HCT116 (cell line): ENCODE results near the gene PLCB3. TPM values are rescaled to one million over a fixed set of nuclear protein-coding genes. Genes with fewer than 3 reads are reported as not detected.

Experiments
- ATAC-seq: fragments of 200-7000 bp; cut with Tn5 transposase; 2 replicates; pipeline ENCODE4 v1.9.1; 2020; ENCODE audit warnings: mild to moderate bottlenecking, moderate library complexity
- BruUV-seq: library from RNA; stranded (reverse); fragments of 400-500 nt; replicated peaks from 2 replicates; lab custom pipeline; 2021; lab: Mats Ljungman, UMichigan
- CTCF ChIA-PET: fragments of 300-600 bp; sonication (Branson Sonifier 250); formaldehyde crosslinking; loops from one replicate; lab custom pipeline; 2021; ENCODE audit warnings: antibody characterized with exemption; lab: Charles Lee
- POLR2A ChIA-PET: fragments of 300-600, 350-600 bp; sonication (Branson Sonifier 250); formaldehyde crosslinking; loops from one replicate; lab custom pipeline; 2021; ENCODE audit warnings: antibody characterized with exemption; lab: Charles Lee
- RAD21 ChIA-PET, 2 experiments: fragments of 300-600 bp; sonication (Branson Sonifier 250); formaldehyde crosslinking; loops; one replicate each; lab custom pipeline; 2023; ENCODE audit warnings: low total read pairs in 2 of 2; ENCODE audit not compliant: uncharacterized antibody in 2 of 2, unreplicated experiment in 2 of 2, low non-redundant PET in 1 of 2; lab: Charles Lee
- DNase-seq: peaks from one replicate; pipeline ENCODE4 v3.0.0-alpha.2; 2010; ENCODE audit warnings: low read depth, low spot score
- H2AFZ ChIP-seq: fragments of 200-600 bp; shearing (Covaris generic), sonication (generic); 2 replicates; pipeline ENCODE4 v1.6.1; 2017; ENCODE audit warnings: low read depth, mixed run types, mixed read lengths, antibody characterized with exemption, low read length; ENCODE audit not compliant: poor library complexity, severe bottlenecking
- H3K27ac ChIP-seq: 2 replicates; pipeline ENCODE4 v1.5.1; 2012; ENCODE audit warnings: low read depth, low read length
- H3K27me3 ChIP-seq: fragments of 200-600 bp; sonication (generic); 2 replicates; pipeline ENCODE4 v1.6.1; 2016; ENCODE audit warnings: mixed run types, low read length, mixed read lengths; ENCODE audit not compliant: insufficient read depth
- H3K36me3 ChIP-seq, 2 experiments: fragments of 200-500 bp in 1 of 2; fragments of 200-600 bp in 1 of 2; sonication (Bioruptor generic) in 1 of 2; sonication (generic) in 1 of 2; 2 replicates each; pipeline versions ENCODE4 v1.5.1 to v1.6.1; 2014 to 2016; ENCODE audit warnings: low read length in 2 of 2, inconsistent platforms in 1 of 2, mixed read lengths in 1 of 2, mixed run types in 1 of 2; ENCODE audit not compliant: insufficient read depth in 2 of 2, control insufficient read depth in 1 of 2
- H3K4me1 ChIP-seq, 2 experiments: fragments of 200-600 bp in 1 of 2; sonication (generic) in 1 of 2; 2 replicates each; pipeline versions ENCODE4 v1.5.1 to v1.6.1; 2012 to 2017; ENCODE audit warnings: low read length in 2 of 2, inconsistent platforms in 1 of 2, mild to moderate bottlenecking in 1 of 2, mixed read lengths in 1 of 2, mixed run types in 1 of 2, moderate library complexity in 1 of 2; ENCODE audit not compliant: insufficient read depth in 2 of 2, control insufficient read depth in 1 of 2
- H3K4me2 ChIP-seq: fragments of 200-600 bp; sonication (generic); 2 replicates; pipeline ENCODE4 v1.6.1; 2017; ENCODE audit warnings: mixed run types, low read length, mixed read lengths
- H3K4me3 ChIP-seq, 2 experiments: fragments of 200-600 bp in 1 of 2; sonication (generic) in 1 of 2; replicated peaks in 1 of 2; 2 replicates each; pipeline ENCODE4 v1.5.1; 2011 to 2016; ENCODE audit warnings: low read length in 2 of 2, control low read depth in 1 of 2, low read depth in 1 of 2, mild to moderate bottlenecking in 1 of 2, mixed read lengths in 1 of 2, mixed run types in 1 of 2
- H3K79me2 ChIP-seq: fragments of 200-600 bp; sonication (generic); 2 replicates; pipeline ENCODE4 v1.6.1; 2017; ENCODE audit warnings: mild to moderate bottlenecking, mixed run types, low read length, moderate library complexity, mixed read lengths; ENCODE audit not compliant: insufficient read depth
- H3K9ac ChIP-seq: fragments of 200-600 bp; sonication (generic); 2 replicates; pipeline ENCODE4 v1.6.1; 2016; ENCODE audit warnings: low read length, mixed read lengths
- H3K9me2 ChIP-seq: fragments of 200-600 bp; sonication (generic), shearing (Covaris generic); 2 replicates; pipeline ENCODE4 v1.6.1; 2017; ENCODE audit warnings: mixed run types, mild to moderate bottlenecking, moderate library complexity; ENCODE audit not compliant: insufficient read depth
- H3K9me3 ChIP-seq, 2 experiments: fragments of 200-500 bp in 1 of 2; fragments of 200-600 bp in 1 of 2; sonication (Bioruptor generic) in 1 of 2; sonication (generic) in 1 of 2; 2 replicates each; pipeline ENCODE4 v1.6.1; 2014 to 2017; ENCODE audit warnings: low read length in 2 of 2, mixed read lengths in 2 of 2, inconsistent platforms in 1 of 2, low read depth in 1 of 2, mild to moderate bottlenecking in 1 of 2, mixed run types in 1 of 2, moderate library complexity in 1 of 2; ENCODE audit not compliant: control insufficient read depth in 1 of 2, insufficient read depth in 1 of 2
- H4K20me1 ChIP-seq: fragments of 200-600 bp; sonication (generic), shearing (Covaris generic); 2 replicates; pipeline ENCODE4 v1.6.1; 2017; ENCODE audit warnings: mixed run types, mild to moderate bottlenecking, moderate library complexity; ENCODE audit not compliant: insufficient read depth
- ATF3 ChIP-seq: IDR thresholded peaks from 2 replicates; pipeline ENCODE4 v1.6.1; 2012
- CEBPB ChIP-seq: IDR thresholded peaks from 2 replicates; pipeline ENCODE4 v1.6.1; 2012; ENCODE audit warnings: low read depth
- EGR1 ChIP-seq: IDR thresholded peaks from 2 replicates; pipeline ENCODE4 v1.6.1; 2012; ENCODE audit warnings: low read depth
- ELF1 ChIP-seq: IDR thresholded peaks from 2 replicates; pipeline ENCODE4 v1.6.1; 2012; ENCODE audit warnings: low read depth, borderline replicate concordance
- EZH2phosphoT487 ChIP-seq: fragments of 200-600 bp; IDR thresholded peaks from 2 replicates; pipeline ENCODE4 v1.6.1; 2018; ENCODE audit warnings: antibody characterized with exemption, borderline replicate concordance
- FOSL1 ChIP-seq: IDR thresholded peaks from 2 replicates; pipeline ENCODE4 v1.6.1; 2012; ENCODE audit warnings: low read depth
- SIN3A ChIP-seq: IDR thresholded peaks from 2 replicates; pipeline ENCODE4 v1.6.1; 2012; ENCODE audit warnings: low read depth
- SP1 ChIP-seq: IDR thresholded peaks from 2 replicates; pipeline ENCODE4 v1.6.1; 2012; ENCODE audit warnings: low read depth
- ZBTB33 ChIP-seq: IDR thresholded peaks from 2 replicates; pipeline ENCODE4 v1.6.1; 2011; ENCODE audit warnings: mild to moderate bottlenecking, low read length, moderate library complexity; ENCODE audit not compliant: insufficient replicate concordance; ENCODE audit errors: extremely low read depth
- ZFX ChIP-seq: fragments of 450-650 bp; IDR thresholded peaks from 2 replicates; pipeline ENCODE4 v1.6.1; 2017
- intact Hi-C: fragments of 100-400 bp; cut with micrococcal nuclease; formaldehyde crosslinking; loops from 2 replicates; pipeline ENCODE4 v1.10.0; 2022
- total RNA-seq: library from RNA; stranded (reverse); gene quantifications from one replicate; pipeline ENCODE4 v1.2.1, GENCODE V29; 2021; ENCODE audit not compliant: unreplicated experiment

The PLCB3 gene
- total RNA-seq, 1 experiment from 2014 or later: 106 TPM

- Histone ChIP-seq H3K4me2 (peak overlapping the region; percentile 85; the same call in 1 of the 2 replicates), H3K79me2 (peaks cover 11% of the 10 kb centered on the region), H3K4me3 (no peak overlapping the region), H3K36me3 (0 out of 4 replicates have a peak, but pooled peaks cover 0 to 1% of the 10 kb centered on the region in 2 experiments), H3K9me3 (no peaks in the 10 kb centered on the region), H3K27me3 (no peaks in the 10 kb centered on the region), H3K27ac (no peak overlapping the region; the same call in 1 of the 2 replicates), H4K20me1 (no peaks in the 10 kb centered on the region), H3K4me1 (peaks cover 27 to 64% of the 10 kb centered on the region in 2 experiments), H3K9ac (peak overlapping the region; percentile 2; the same call in 1 of the 2 replicates), H2AFZ (no peak overlapping the region)
- CTCF ChIA-PET: interaction anchor here (0.8 to 1.5 kb wide), 2 partner anchors 72 to 85 kb away, joined by 3 read pairs; partner anchors contain the start of genes PRDX5 and TRMT112
- RAD21 ChIA-PET: interaction anchor here in 1 of 2 experiments (0.6 kb wide), 1 partner anchor 44 kb away, joined by 3 read pairs; no protein-coding TSS in a partner anchor
- ATAC-seq (no peak), DNase-seq (no peak)
- intact Hi-C loops: no loop called here
- POLR2A ChIA-PET: interaction anchor here (3.1 kb wide), 1 partner anchor 9 kb away, joined by 11 read pairs; the partner anchor contains the start of gene FKBP2
- TF ChIP-seq ZFX: no peak
- TF ChIP-seq, all 23 proteins: peak for 0
- no peaks in the 10 kb centered on the region for H3K9me2 ChIP-seq
- BruUV-seq: no TSS peak
Observed at GRCh38 chr11:64232182-64232966, 19.0 kb upstream of the PLCB3 start.

- RAD21 ChIA-PET: no interaction called here
- no peak overlapping the region for H3K9ac ChIP-seq
- ATAC-seq: no peak
Observed at GRCh38 chr11:64232967-64233315, 18.4 kb upstream of the PLCB3 start.

More at GRCh38 chr11:64232967-64233315, 18.4 kb upstream of the PLCB3 start:
- 0 out of 4 replicates have a peak, but pooled peaks cover 0 to 7% of the 10 kb centered on the region in 2 experiments for H3K36me3 ChIP-seq
- BruUV-seq: no TSS peak
- ChIA-PET CTCF (interaction anchor here (0.8 to 1.5 kb wide), 2 partner anchors 71 to 85 kb away, joined by 3 read pairs; partner anchors contain the start of genes PRDX5 and TRMT112), POLR2A (interaction anchor here (3.1 kb wide), 1 partner anchor 8 kb away, joined by 11 read pairs; the partner anchor contains the start of gene FKBP2)
- DNase-seq: no peak
- no peak overlapping the region; the same call in 1 of the 2 replicates for H3K27ac ChIP-seq
- no peaks in the 10 kb centered on the region for H4K20me1 ChIP-seq
- H3K4me1 ChIP-seq: peaks cover 24 to 61% of the 10 kb centered on the region in 2 experiments
- no peaks in the 10 kb centered on the region for H3K27me3 ChIP-seq
- peaks cover 8% of the 10 kb centered on the region for H3K79me2 ChIP-seq
- no peaks in the 10 kb centered on the region for H3K9me2 ChIP-seq
- TF ChIP-seq SIN3A (no peak), ZBTB33 (no peak), EGR1 (no peak), CEBPB (no peak), ZFX (no peak), EZH2phosphoT487 (no peak), ELF1 (no peak), SP1 (no peak), ATF3 (no peak), FOSL1 (no peak)
- peak overlapping the region in 1 of 2 experiments; percentile 62; a peak in 1 of 4 replicates for H3K4me3 ChIP-seq
- no peak overlapping the region for H2AFZ ChIP-seq
- H3K9me3 ChIP-seq: no peaks in the 10 kb centered on the region
- intact Hi-C loops: no loop called here
- peak overlapping the region; percentile 85; the same call in 1 of the 2 replicates for H3K4me2 ChIP-seq
